Activated T-helper 17 cell treated with anti-CD3 and anti-CD28 coated beads, Interleukin-2, amount 50 U/mL, for 72 hours (primary cell): ENCODE results near the gene KRTAP4-6. TPM values are rescaled to one million over a fixed set of nuclear protein-coding genes. Genes with fewer than 3 reads are reported as not detected.
A peak's percentile ranks its signal among the peaks of the same experiment; 100 is the strongest.
"Not testable (repeated sequence)": the region's sequence is repeated elsewhere in the genome, so short reads cannot be mapped to it uniquely, and the experiment has no call there.

ENCODE experiments used
- ATAC-seq: fragments of 150-1000 bp; cut with Tn5 transposase; replicated peaks from 2 replicates; pipeline ENCODE4 v1.10.0; 2021; ENCODE audit warnings: mild to moderate bottlenecking, moderate library complexity
- H3K27ac Mint-ChIP-seq: one replicate; pipeline ENCODE4 v1.8.0; 2022; ENCODE audit warnings: mixed read lengths
- H3K27me3 Mint-ChIP-seq: one replicate; pipeline ENCODE4 v1.8.0; 2022; ENCODE audit warnings: mixed read lengths
- H3K36me3 Mint-ChIP-seq: one replicate; pipeline ENCODE4 v1.8.0; 2022; ENCODE audit warnings: low read depth, mild to moderate bottlenecking, mixed read lengths
- H3K4me1 Mint-ChIP-seq: one replicate; pipeline ENCODE4 v1.8.0; 2022; ENCODE audit warnings: mixed read lengths
- H3K4me3 Mint-ChIP-seq: one replicate; pipeline ENCODE4 v1.8.0; 2022; ENCODE audit warnings: mild to moderate bottlenecking, mixed read lengths
- H3K9me3 Mint-ChIP-seq: one replicate; pipeline ENCODE4 v1.8.0; 2022; ENCODE audit warnings: mixed read lengths
- total RNA-seq, 2 donors: library from RNA; stranded (reverse); gene quantifications; one replicate each; pipeline ENCODE4 v1.2.3, GENCODE V29; 2022

Gene KRTAP4-6
- total RNA-seq, 2 donors from 2014 or later: not detected

DNA sequence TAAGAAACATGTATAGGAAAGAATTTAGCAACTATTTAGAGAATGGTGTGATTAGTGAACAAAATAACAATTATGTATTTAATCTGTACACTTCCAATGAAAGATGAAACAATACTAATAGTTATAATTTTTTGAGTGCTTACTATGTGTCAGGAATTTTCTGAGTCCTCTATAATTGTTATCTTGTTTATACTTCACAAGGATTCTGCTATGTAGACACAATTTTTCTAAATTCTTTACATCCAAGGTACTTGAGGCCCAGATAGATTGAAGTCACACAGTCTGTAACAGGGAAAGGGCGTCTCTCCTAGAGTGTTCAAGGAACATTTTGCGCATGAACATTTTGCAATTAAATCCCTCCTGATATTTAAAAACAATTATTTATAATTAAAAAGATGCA lies 15.3 kb downstream of the KRTAP4-6 start:
- peaks cover 3% of the 10 kb centered on the region for H3K9me3 Mint-ChIP-seq
- peaks cover 24% of the 10 kb centered on the region for H3K4me1 Mint-ChIP-seq
- H3K27me3 Mint-ChIP-seq: no peaks in the 10 kb centered on the region
- H3K36me3 Mint-ChIP-seq: no peaks in the 10 kb centered on the region
- no peak overlapping the region for H3K4me3 Mint-ChIP-seq
- no peak for ATAC-seq
- H3K27ac Mint-ChIP-seq: no peak overlapping the region

GRCh38 chr17:41123991-41124371 lies 16.4 kb downstream of the KRTAP4-6 start, which contains the start of gene KRTAP4-12:
TSS of gene KRTAP4-12 (minus strand) at chr17:41124182. CDS start at chr17:41124122, 60 bp downstream.
- H3K4me1 Mint-ChIP-seq: peaks cover 28% of the 10 kb centered on the region
- not testable (repeated sequence) for H3K9me3 Mint-ChIP-seq, H3K27me3 Mint-ChIP-seq, H3K36me3 Mint-ChIP-seq
- peak within 1 kb of the TSS; percentile 27 for H3K4me3 Mint-ChIP-seq
- ATAC-seq: peak; percentile 54
- peak within 1 kb of the TSS; percentile 21 for H3K27ac Mint-ChIP-seq

DNA sequence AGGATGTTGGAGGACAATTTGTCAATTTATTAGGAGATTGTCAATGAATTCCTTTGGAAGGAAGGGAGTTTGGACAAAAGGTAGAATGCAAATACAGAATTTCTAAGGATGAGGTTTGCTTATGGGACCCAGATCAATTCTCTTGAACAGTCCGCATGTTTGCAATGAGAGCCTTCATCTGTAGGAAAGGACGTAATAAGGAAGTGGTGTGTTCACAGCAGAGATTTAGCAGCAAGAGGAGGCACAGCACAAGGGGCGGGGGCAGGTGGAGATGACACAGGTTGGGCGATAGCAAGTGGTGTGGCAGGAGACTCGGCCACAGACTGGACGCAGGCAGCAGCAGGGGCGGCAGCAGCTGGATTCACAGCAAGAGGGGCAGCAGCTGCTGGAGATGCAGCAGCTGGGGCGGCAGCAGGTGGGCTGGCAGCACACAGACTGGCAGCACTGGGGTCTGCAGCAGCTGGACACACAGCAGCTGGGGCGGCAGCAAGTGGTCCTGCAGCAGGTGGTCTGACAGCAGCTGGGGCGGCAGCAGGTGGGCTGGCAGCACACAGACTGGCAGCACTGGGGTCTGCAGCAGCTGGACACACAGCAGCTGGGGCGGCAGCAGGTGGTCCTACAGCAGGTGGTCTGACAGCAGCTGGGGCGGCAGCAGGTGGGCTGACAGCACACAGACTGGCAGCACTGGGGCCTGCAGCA lies 16.9 kb downstream of the KRTAP4-6 start:
- H3K36me3 Mint-ChIP-seq, ATAC-seq, H3K27me3 Mint-ChIP-seq, H3K9me3 Mint-ChIP-seq: not testable (repeated sequence)
- H3K4me1 Mint-ChIP-seq: peaks cover 28% of the 10 kb centered on the region
- peak overlapping the region; percentile 27 for H3K4me3 Mint-ChIP-seq
- H3K27ac Mint-ChIP-seq: peak overlapping the region; percentile 3

DNA sequence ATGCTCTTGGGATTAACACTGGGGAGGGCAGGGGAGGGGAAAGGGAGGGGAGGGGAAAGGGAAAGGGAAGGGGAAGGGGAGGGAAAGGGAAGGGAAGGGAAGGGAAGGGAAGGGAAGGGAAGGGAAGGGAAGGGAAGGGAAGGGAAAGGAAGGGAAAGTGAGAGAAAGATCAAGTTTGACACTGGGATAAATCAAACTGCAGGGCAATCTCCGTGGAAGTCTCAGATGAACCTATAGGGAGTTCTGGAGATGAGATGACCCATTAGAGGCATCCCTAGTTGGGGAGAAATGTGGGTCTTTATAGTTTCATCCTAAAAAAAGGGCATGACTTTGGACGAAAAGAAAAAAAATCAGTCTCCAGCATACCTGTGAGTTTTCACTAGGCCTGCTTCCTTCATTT lies 18.6 kb downstream of the KRTAP4-6 start:
- Mint-ChIP-seq H3K27me3 (peaks cover 5% of the 10 kb centered on the region), H3K9me3 (peaks cover 3% of the 10 kb centered on the region), H3K4me1 (peaks cover 28% of the 10 kb centered on the region), H3K4me3 (no peak overlapping the region), H3K36me3 (no peaks in the 10 kb centered on the region), H3K27ac (no peak overlapping the region)
- ATAC-seq: no peak

DNA sequence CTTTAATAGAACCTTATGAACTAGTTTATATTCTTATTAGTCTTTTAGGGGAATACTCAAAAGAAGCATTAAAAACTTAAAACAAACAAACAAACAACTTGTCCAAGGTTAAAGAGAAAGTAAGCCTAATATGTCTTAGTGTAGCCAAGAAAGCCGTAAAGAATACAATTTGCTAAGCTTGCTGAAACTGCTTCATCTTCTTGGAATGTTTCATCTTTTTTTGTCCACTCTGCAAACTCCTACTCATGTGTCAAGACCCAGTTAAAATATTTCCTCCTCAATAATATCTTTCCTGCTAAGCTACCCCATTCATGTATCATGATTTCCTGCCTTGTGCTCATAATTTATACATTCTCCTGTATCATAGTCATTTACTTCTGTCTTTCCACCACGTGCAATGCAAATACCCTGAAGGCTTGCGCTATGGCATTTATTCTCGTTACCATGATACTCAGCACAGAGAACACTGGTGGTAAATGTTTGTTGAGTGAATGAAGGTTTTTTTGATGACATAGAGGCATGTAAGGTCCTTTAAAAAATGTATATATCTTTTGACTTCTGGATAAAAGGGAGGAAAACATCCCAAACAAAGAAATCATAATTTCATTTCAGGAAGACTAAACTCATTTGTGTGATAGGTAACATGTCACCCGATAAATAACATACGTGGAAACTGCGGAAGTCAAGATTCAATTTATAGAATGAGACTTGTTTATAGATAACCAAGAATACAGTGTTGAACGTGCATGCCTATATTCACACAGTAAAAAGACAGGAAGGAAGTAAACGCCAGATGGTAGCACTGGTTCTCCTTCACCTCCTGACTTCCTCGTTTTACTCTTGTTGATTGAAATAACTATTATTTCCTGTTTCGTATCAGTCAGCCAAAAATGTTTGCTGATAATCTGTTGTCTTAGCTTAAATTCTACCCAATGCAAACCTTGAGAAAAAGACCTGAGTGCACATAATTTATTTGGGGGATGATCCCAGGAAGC lies 20.4 kb downstream of the KRTAP4-6 start:
- not testable (repeated sequence) for H3K27me3 Mint-ChIP-seq, H3K36me3 Mint-ChIP-seq, ATAC-seq, H3K9me3 Mint-ChIP-seq
- peaks cover 24% of the 10 kb centered on the region for H3K4me1 Mint-ChIP-seq
- H3K4me3 Mint-ChIP-seq: peak overlapping the region; percentile 63
- peak overlapping the region; percentile 83 for H3K27ac Mint-ChIP-seq

- Mint-ChIP-seq H3K4me3 (no peak overlapping the region), H3K27me3 (peaks cover 8% of the 10 kb centered on the region), H3K4me1 (peaks cover 19% of the 10 kb centered on the region), H3K36me3 (no peaks in the 10 kb centered on the region), H3K9me3 (peaks cover 3% of the 10 kb centered on the region), H3K27ac (no peak overlapping the region)
- ATAC-seq: no peak
Observed at GRCh38 chr17:41118721-41119120, 21.6 kb downstream of the KRTAP4-6 start.

DNA sequence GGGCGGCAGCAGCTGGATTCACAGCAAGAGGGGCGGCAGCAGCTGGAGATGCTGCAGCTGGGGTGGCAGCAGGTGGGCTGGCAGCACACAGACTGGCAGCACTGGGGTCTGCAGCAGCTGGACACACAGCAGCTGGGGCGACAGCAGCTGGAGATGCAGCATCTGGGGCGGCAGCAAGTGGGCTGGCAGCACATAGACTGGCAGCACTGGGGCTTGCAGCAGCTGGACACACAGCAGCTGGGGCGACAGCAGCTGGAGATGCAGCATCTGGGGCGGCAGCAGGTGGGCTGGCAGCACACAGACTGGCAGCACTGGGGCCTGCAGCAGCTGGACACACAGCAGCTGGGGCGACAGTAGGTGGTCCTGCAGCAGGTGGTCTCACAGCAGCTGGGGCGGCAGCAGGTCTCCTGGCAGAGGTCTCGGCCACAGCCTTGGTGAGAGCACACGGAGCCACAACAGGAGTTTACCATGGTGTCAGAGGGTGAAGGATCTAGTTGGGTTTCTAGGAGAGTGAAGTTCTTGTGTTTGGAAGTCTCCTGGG lies 22.4 kb downstream of the KRTAP4-6 start, which contains the start of gene KRTAP4-11:
TSS of gene KRTAP4-11 (minus strand) at position 528 of the 541 bp plus-strand sequence. CDS start at position 470, 58 bp downstream.
- not testable (repeated sequence) for H3K27ac Mint-ChIP-seq, H3K9me3 Mint-ChIP-seq, ATAC-seq, H3K27me3 Mint-ChIP-seq, H3K36me3 Mint-ChIP-seq, H3K4me3 Mint-ChIP-seq
- H3K4me1 Mint-ChIP-seq: peaks cover 12% of the 10 kb centered on the region

DNA sequence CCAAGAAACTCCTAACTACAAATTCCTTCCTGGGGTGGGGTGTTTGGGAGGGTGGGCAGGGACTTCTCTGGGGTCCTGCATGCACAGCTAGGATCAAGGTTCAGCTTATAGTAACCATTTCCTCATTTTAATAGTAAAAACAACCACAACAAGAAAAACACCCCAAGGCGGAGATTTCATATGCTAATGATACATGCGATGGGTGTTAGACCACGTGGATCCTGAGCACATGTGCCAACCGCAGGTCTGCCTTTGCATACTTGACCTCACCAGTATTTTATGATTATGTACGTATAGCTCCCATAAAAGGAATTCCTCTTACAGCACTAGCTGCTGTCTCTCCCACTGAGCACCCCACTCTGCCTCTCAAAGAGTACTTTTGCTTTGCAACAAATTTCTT lies 24.0 kb downstream of the KRTAP4-6 start:
- no peak overlapping the region for H3K4me3 Mint-ChIP-seq
- H3K4me1 Mint-ChIP-seq: peaks cover 11% of the 10 kb centered on the region
- no peak overlapping the region for H3K27ac Mint-ChIP-seq
- no peak for ATAC-seq
- H3K36me3 Mint-ChIP-seq: no peaks in the 10 kb centered on the region
- peaks cover 8% of the 10 kb centered on the region for H3K27me3 Mint-ChIP-seq
- no peaks in the 10 kb centered on the region for H3K9me3 Mint-ChIP-seq

- peaks cover 3% of the 10 kb centered on the region for H3K27me3 Mint-ChIP-seq
- no peak overlapping the region for H3K27ac Mint-ChIP-seq
- no peaks in the 10 kb centered on the region for H3K36me3 Mint-ChIP-seq
- no peak overlapping the region for H3K4me3 Mint-ChIP-seq
- ATAC-seq: no peak
- H3K9me3 Mint-ChIP-seq: no peaks in the 10 kb centered on the region
- no peaks in the 10 kb centered on the region for H3K4me1 Mint-ChIP-seq
Observed at GRCh38 chr17:41111151-41111885, 29.0 kb downstream of the KRTAP4-6 start.

DNA sequence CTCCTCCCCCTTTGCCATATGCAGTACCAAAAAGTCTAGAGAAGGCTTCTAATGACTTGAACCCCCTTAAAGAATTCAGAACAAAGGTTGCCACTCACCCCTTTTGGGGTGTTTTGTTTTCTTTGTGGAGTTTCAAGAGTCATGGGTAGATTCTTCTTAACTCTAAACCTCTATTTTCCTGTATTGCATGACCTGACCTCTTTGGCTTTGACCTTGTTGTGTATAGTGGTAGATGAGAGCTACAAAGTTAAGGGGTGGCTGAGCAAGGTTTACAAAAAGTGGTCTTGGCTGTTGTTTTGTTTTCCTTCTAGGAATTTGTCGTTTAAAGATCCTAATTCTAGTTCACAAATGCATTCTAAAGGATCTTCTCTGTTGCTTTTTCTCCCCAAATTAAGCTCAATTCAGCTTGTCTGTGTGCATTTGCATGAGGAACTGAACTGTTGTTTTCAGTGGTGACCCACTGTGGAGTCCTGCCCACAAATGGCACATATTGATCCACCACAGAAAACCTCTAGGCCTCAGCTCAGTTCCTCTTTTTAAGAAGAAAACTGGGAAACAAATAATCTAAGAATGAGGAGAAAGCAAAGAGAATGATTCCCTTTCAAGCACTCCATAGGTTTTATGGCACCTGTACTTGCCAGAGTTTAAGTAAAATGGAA lies 31.5 kb downstream of the KRTAP4-6 start:
- not testable (repeated sequence) for H3K27ac Mint-ChIP-seq, H3K36me3 Mint-ChIP-seq, H3K4me1 Mint-ChIP-seq, H3K9me3 Mint-ChIP-seq, ATAC-seq, H3K27me3 Mint-ChIP-seq
- peak overlapping the region; percentile 27 for H3K4me3 Mint-ChIP-seq

DNA sequence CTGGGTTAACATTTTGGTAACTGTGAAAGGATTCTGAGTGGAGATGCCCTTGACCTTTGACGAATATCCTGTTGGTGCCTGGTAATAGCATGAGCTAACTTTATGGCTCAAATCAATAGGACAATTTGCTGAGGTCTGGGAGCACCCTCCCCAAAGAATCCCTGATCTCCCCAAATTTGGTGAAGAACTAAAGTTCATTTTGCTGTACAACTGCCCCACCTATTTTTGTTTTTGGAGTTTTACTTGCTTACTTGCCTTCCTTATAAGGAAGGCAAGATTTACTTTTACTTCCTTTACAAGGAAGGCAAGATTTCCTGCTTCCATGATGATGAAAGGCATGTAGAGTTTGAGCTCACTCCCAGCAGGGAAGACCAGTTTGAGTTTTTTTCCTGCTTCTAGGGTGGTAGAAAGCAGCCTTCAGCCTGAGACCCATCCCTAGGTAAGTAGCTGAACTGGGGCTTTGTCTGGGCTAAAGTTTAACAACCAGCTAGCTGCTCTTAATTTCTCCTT lies 32.3 kb downstream of the KRTAP4-6 start:
- no peak for ATAC-seq
- H3K36me3 Mint-ChIP-seq: no peaks in the 10 kb centered on the region
- H3K9me3 Mint-ChIP-seq: no peaks in the 10 kb centered on the region
- H3K27ac Mint-ChIP-seq: no peak overlapping the region
- no peaks in the 10 kb centered on the region for H3K27me3 Mint-ChIP-seq
- peaks cover 5% of the 10 kb centered on the region for H3K4me1 Mint-ChIP-seq
- H3K4me3 Mint-ChIP-seq: peak overlapping the region; percentile 27

DNA sequence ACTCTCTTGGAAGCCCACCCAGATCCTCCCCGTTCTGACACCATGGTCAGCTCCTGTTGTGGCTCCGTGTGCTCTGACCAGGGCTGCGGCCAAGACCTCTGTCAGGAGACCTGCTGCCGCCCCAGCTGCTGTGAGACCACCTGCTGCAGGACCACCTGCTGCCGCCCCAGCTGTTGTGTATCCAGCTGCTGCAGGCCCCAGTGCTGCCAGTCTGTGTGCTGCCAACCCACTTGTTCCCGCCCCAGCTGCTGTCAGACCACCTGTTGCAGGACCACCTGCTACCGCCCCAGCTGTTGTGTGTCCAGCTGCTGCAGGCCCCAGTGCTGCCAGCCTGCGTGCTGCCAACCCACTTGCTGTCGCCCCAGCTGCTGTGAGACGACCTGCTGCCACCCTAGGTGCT lies 35.0 kb downstream of the KRTAP4-6 start, which contains the start of gene KRTAP4-9:
TSS of gene KRTAP4-9 (plus strand) at position 43 of the 400 bp plus-strand sequence. CDS start at position 43, 0 bp downstream.
- not testable (repeated sequence) for H3K9me3 Mint-ChIP-seq, H3K4me1 Mint-ChIP-seq, ATAC-seq, H3K27me3 Mint-ChIP-seq, H3K4me3 Mint-ChIP-seq, H3K36me3 Mint-ChIP-seq, H3K27ac Mint-ChIP-seq

- peak; percentile 73 for ATAC-seq
- not testable (repeated sequence) for H3K27me3 Mint-ChIP-seq, H3K9me3 Mint-ChIP-seq, H3K27ac Mint-ChIP-seq, H3K4me1 Mint-ChIP-seq, H3K36me3 Mint-ChIP-seq, H3K4me3 Mint-ChIP-seq
Observed at GRCh38 chr17:41104386-41105038, 35.8 kb downstream of the KRTAP4-6 start.
